Right lobe of liver (tissue), 6 donors: ENCODE measurements around the gene PAN3. TPM values are rescaled to one million over a fixed set of nuclear protein-coding genes. Genes with fewer than 3 reads are reported as not detected.

ENCODE experiments used
- ATAC-seq, 4 donors: fragments of 200-7000 bp; cut with Tn5 transposase; one replicate each; pipeline ENCODE4 v1.9.1; 2020; ENCODE audit warnings: mild to moderate bottlenecking in 4 of 4, moderate library complexity in 4 of 4
- DNase-seq, 3 donors: peaks; one replicate each; pipeline ENCODE4 v3.0.0-alpha.2; 2020
- H3K27ac ChIP-seq, 3 donors: fragments of 200-600 bp; one replicate each; pipeline ENCODE4 v1.8.0; 2022
- H3K27me3 ChIP-seq, 2 donors: fragments of 200-600 bp; one replicate each; pipeline ENCODE4 v1.8.0; 2022
- H3K36me3 ChIP-seq, 4 donors: fragments of 200-600 bp; sonication (generic) in 1 of 4; one replicate each; pipeline versions ENCODE4 v1.5.1 to v1.8.0; 2017 to 2022; ENCODE audit warnings: control low read depth in 1 of 4
- H3K4me1 ChIP-seq, 4 donors: fragments of 200-600 bp; sonication (generic) in 1 of 4; one replicate each; pipeline versions ENCODE4 v1.5.1 to v1.8.0; 2017 to 2022; ENCODE audit warnings: control low read depth in 1 of 4
- H3K4me3 ChIP-seq, 3 donors: fragments of 200-600 bp; one replicate each; pipeline ENCODE4 v1.8.0; 2022
- H3K9me3 ChIP-seq, 4 donors: fragments of 200-600 bp; sonication (generic) in 1 of 4; one replicate each; pipeline versions ENCODE4 v1.5.1 to v1.8.0; 2017 to 2022; ENCODE audit warnings: control low read depth in 1 of 4
- POLR2A ChIP-seq: fragments of 450-650 bp; IDR thresholded peaks from one replicate; pipeline ENCODE4 v1.6.1; 2017; ENCODE audit warnings: antibody characterized with exemption, mild to moderate bottlenecking
- WGBS: methylation state at CpG from one replicate; pipeline ENCODE4 v1.1.6; 2018; ENCODE audit warnings: low coverage, low lambda C conversion rate; ENCODE audit not compliant: insufficient coverage; ENCODE audit errors: missing lambda C conversion rate; 5-methylcytosine and 5-hydroxymethylcytosine counted together
- intact Hi-C, 2 donors: fragments of 100-400 bp; cut with DNase I; formaldehyde crosslinking; loops; one replicate each; pipeline versions ENCODE4 v1.11.2 to v1.14.1; 2022
- total RNA-seq, 6 experiments: library from RNA; depleted of rRNA in 2 of 6; stranded (reverse); fragments of >200 nt in 2 of 6; fragmentation: NEBNext Ultra II Directional in 3 of 6; extraction: Animal tissue kit (Norgen Biotek cat#: 25700) in 3 of 6; gene quantifications; one replicate each; pipeline versions ENCODE4 v1.1.0 to v1.2.4, GENCODE V29; 2016 to 2023
- TF ChIP-seq, protein P1 (sequence below), 4 donors: fragments of 200-600 bp in 3 of 4; fragments of 450-650 bp in 1 of 4; IDR thresholded peaks; one replicate each; pipeline versions ENCODE4 v1.5.1 to v1.8.0; 2016 to 2022; ENCODE audit warnings: antibody characterized with exemption in 4 of 4, mild to moderate bottlenecking in 2 of 4
- donor health status: DM: no; HTN: yes; CAD: no.
- donor health status: DM: no; HTN: no; CAD: no.
- donor health status: DM: no; HTN: no; CAD: no.
- donor health status: DM: no; HTN: yes; CAD: no.
- donor health status: DM: no; HTN: yes; CAD: no.

Gene PAN3
- total RNA-seq, 6 experiments from 2014 or later, result 7.0 to 12.5 (median 10.2) TPM

DNA sequence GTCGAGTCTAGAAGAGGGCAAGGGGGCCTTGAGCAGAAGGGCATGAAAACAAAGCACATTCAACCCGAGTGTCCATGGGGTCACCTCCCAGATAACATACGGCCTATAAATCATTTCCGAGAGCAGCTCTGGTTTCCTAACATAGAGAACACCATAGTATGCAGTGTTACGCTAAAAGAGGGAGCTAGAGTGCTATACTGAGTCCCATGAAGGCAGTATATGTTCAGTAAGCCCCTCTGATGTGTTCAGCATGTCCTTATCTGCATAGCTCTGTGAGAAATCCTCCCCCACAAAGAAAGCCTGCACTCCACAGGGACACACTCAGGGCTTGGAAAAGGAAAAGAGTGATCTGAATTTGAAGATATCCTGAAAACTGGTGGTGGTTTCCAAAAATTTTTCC lies 181.2 kb downstream of the PAN3 start:
- Histone ChIP-seq H3K27me3 (no peaks in the 10 kb centered on the region), H3K4me3 (no peak overlapping the region), H3K4me1 (no peaks in the 10 kb centered on the region), H3K9me3 (no peaks in the 10 kb centered on the region), H3K36me3 (no peaks in the 10 kb centered on the region), H3K27ac (no peak overlapping the region)
- intact Hi-C loops, result no loop called here
- 43% methylated on average over 3 of the region's 5 CpGs for WGBS
- TF ChIP-seq, protein P1, sequence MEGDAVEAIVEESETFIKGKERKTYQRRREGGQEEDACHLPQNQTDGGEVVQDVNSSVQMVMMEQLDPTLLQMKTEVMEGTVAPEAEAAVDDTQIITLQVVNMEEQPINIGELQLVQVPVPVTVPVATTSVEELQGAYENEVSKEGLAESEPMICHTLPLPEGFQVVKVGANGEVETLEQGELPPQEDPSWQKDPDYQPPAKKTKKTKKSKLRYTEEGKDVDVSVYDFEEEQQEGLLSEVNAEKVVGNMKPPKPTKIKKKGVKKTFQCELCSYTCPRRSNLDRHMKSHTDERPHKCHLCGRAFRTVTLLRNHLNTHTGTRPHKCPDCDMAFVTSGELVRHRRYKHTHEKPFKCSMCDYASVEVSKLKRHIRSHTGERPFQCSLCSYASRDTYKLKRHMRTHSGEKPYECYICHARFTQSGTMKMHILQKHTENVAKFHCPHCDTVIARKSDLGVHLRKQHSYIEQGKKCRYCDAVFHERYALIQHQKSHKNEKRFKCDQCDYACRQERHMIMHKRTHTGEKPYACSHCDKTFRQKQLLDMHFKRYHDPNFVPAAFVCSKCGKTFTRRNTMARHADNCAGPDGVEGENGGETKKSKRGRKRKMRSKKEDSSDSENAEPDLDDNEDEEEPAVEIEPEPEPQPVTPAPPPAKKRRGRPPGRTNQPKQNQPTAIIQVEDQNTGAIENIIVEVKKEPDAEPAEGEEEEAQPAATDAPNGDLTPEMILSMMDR (IDR thresholded peaks at IDR 0.05), result no peak
- no peak for TF ChIP-seq POLR2A
- no peak for DNase-seq
- ATAC-seq, result no peak

DNA sequence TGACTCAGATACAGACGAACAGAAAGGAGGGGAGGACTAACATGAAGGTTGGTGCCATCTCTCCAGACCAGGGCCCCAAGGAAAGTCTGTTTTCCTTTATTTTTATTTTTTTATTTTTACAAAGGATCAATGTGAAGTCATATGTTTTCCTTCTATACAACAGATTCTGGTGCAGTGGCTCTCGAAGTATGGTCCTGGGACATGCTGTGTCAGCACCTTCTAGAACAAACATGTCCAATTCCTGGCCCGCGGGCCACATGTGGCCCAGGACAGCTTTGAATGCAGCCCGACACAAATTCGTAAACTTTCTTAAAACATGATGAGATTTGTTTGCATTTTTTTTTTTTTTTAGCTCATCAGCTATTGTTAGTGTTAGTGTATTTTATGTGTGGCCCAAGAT lies 181.9 kb downstream of the PAN3 start:
- Histone ChIP-seq H3K27ac (no peak overlapping the region), H3K27me3 (no peaks in the 10 kb centered on the region), H3K36me3 (no peaks in the 10 kb centered on the region), H3K9me3 (no peaks in the 10 kb centered on the region), H3K4me3 (no peak overlapping the region), H3K4me1 (no peaks in the 10 kb centered on the region)
- DNase-seq (no peak), ATAC-seq (no peak)
- TF ChIP-seq, protein P1 (IDR thresholded peaks at IDR 0.05), result no peak
- TF ChIP-seq POLR2A, result no peak
- intact Hi-C loops, result no loop called here
- 80% methylated on average over 6 of the region's 6 CpGs for WGBS

DNA sequence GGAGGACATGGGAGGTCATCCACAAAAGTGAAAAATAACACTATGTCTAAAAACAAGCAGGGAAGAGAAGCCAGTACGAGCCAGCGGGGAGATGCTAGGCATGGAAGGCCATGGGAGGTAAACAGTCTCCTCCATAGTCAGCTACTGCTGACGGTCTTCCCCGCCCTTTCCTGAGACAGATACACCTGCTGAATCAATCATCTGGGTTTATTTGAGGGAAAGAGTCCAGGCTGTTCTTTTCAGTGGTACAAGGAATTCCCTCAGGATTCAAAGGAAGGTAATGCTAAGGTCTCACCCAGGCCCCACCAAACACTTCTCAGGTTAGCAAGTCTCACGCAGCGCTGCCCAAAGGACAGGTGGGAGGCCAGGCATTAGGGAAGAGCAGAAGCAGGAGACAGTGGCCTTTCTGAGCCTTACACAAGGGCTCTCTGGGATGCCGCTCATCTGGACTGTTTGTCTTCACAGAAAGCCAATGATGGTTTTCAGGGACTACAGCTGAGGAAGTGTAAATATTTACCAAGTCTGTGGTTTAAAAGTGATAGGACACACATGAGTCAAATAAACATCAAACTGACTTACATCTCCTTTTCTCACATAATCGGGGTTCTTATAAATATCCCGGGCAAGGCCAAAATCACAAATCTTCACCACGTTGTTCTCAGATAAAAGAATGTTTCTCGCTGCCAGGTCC lies 182.7 kb downstream of the PAN3 start:
- WGBS, result 40% methylated on average over 10 of the region's 11 CpGs
- Histone ChIP-seq H3K9me3 (no peaks in the 10 kb centered on the region), H3K27me3 (no peaks in the 10 kb centered on the region), H3K36me3 (no peaks in the 10 kb centered on the region), H3K27ac (no peak overlapping the region), H3K4me1 (no peaks in the 10 kb centered on the region), H3K4me3 (no peak overlapping the region)
- peak; percentile 53 to 67 (median 62) for ATAC-seq
- intact Hi-C loops, result no loop called here
- no peak for TF ChIP-seq POLR2A
- TF ChIP-seq, protein P1 (IDR thresholded peaks at IDR 0.05), result no peak
- DNase-seq, result no peak

DNA sequence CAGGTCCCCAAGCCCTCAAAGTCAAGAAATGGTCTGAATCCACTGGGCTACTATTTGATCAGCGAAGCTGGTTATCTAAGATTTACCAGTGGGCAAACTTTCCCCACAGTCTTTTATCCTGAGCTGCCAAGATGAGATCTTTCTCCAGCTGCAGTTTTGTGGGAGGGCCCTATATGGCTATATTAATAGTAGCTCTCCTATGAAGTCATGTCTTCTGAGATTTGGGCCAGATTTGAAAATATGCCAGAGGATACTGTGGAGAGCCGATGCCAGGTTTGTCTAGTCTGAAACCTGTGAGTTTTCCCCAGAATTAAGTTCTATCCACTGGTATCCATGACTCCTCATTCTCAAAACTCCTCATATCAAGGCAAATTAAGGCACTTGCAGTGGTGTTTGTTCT lies 183.4 kb downstream of the PAN3 start:
- TF ChIP-seq, protein P1 (IDR thresholded peaks at IDR 0.05), result no peak
- TF ChIP-seq POLR2A, result no peak
- no peak overlapping the region for H3K4me3 ChIP-seq
- H3K27ac ChIP-seq, result no peak overlapping the region
- intact Hi-C loops, result no loop called here
- DNase-seq (no peak), ATAC-seq (no peak)
- H3K36me3 ChIP-seq, result no peaks in the 10 kb centered on the region
- no peaks in the 10 kb centered on the region for H3K27me3 ChIP-seq
- WGBS, result 70% methylated on average over 1 of the region's 2 CpGs
- H3K4me1 ChIP-seq, result no peaks in the 10 kb centered on the region
- H3K9me3 ChIP-seq, result no peaks in the 10 kb centered on the region
